Ascending aorta (tissue), 2 donors: ENCODE results near the gene AGPS. TPM values are rescaled to one million over a fixed set of nuclear protein-coding genes. Genes with fewer than 3 reads are reported as not detected.

Source experiments
- DNase-seq, 2 donors: peaks; one replicate each; pipeline ENCODE4 v3.0.0-alpha.2; 2019; ENCODE audit warnings: low spot score in 2 of 2
- H3K27ac ChIP-seq, 2 donors: fragments of 200-600 bp; sonication (generic); one replicate each; pipeline ENCODE4 v1.5.1; 2016 to 2017; ENCODE audit warnings: mild to moderate bottlenecking in 1 of 2
- H3K27me3 ChIP-seq: fragments of 200-600 bp; sonication (generic); one replicate; pipeline ENCODE4 v1.5.1; 2017
- H3K36me3 ChIP-seq, 2 donors: fragments of 200-600 bp; sonication (generic); one replicate each; pipeline ENCODE4 v1.5.1; 2016
- H3K4me1 ChIP-seq, 2 donors: fragments of 200-600 bp; sonication (generic); one replicate each; pipeline ENCODE4 v1.5.1; 2016 to 2017; ENCODE audit warnings: mild to moderate bottlenecking in 1 of 2
- H3K4me3 ChIP-seq, 2 donors: fragments of 200-600 bp; sonication (generic); one replicate each; pipeline ENCODE4 v1.5.1; 2016 to 2017; ENCODE audit warnings: mild to moderate bottlenecking in 1 of 2
- H3K9me3 ChIP-seq, 2 donors: fragments of 200-600 bp; sonication (generic); one replicate each; pipeline ENCODE4 v1.5.1; 2016
- intact Hi-C: fragments of 100-400 bp; cut with DNase I; formaldehyde crosslinking; loops from one replicate; pipeline ENCODE4 v1.15.1; 2023
- total RNA-seq: library from RNA; depleted of rRNA; stranded (reverse); fragments of >200 nt; gene quantifications from one replicate; pipeline ENCODE4 v1.1.0, GENCODE V29; 2016
- TF ChIP-seq, protein P1 (sequence below), 3 experiments: fragments of 200-600 bp in 2 of 3; fragments of 450-650 bp in 1 of 3; sonication (generic) in 2 of 3; IDR thresholded peaks; one replicate each; pipeline ENCODE4 v1.5.1; 2016 to 2019; ENCODE audit warnings: antibody characterized with exemption in 3 of 3, mild to moderate bottlenecking in 1 of 3, moderate library complexity in 1 of 3

The AGPS gene
- total RNA-seq, 1 donor from 2014 or later, result 15.9 TPM

DNA sequence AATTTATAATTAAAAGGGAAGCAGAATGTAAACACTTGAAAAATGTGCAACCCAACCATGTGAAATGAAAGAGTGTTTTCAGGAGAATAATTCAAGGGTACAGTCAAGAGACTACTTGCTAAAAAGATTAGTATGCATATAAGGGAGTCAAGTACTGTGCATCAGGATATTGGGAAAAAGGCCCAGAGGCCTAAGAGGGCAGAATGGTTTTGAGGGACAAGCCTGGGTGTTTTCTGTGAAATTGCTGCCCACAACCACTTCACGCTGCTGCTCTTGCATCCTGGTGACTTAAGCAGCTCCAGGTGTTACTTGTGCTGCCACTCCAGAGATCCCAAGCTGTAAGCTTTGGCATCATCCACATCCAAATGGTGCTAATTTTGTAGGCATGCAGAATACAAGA, 165.2 kb downstream of the AGPS start:
- TF ChIP-seq, protein P1, sequence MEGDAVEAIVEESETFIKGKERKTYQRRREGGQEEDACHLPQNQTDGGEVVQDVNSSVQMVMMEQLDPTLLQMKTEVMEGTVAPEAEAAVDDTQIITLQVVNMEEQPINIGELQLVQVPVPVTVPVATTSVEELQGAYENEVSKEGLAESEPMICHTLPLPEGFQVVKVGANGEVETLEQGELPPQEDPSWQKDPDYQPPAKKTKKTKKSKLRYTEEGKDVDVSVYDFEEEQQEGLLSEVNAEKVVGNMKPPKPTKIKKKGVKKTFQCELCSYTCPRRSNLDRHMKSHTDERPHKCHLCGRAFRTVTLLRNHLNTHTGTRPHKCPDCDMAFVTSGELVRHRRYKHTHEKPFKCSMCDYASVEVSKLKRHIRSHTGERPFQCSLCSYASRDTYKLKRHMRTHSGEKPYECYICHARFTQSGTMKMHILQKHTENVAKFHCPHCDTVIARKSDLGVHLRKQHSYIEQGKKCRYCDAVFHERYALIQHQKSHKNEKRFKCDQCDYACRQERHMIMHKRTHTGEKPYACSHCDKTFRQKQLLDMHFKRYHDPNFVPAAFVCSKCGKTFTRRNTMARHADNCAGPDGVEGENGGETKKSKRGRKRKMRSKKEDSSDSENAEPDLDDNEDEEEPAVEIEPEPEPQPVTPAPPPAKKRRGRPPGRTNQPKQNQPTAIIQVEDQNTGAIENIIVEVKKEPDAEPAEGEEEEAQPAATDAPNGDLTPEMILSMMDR (IDR thresholded peaks at IDR 0.05), result no peak
- no peak for DNase-seq
- H3K4me3 ChIP-seq, result no peak overlapping the region
- H3K4me1 ChIP-seq, result no peaks in the 10 kb centered on the region
- no peak overlapping the region for H3K27ac ChIP-seq
- intact Hi-C loops, result no loop called here
- H3K9me3 ChIP-seq, result no peaks in the 10 kb centered on the region
- H3K27me3 ChIP-seq, result no peaks in the 10 kb centered on the region
- no peaks in the 10 kb centered on the region for H3K36me3 ChIP-seq

DNA sequence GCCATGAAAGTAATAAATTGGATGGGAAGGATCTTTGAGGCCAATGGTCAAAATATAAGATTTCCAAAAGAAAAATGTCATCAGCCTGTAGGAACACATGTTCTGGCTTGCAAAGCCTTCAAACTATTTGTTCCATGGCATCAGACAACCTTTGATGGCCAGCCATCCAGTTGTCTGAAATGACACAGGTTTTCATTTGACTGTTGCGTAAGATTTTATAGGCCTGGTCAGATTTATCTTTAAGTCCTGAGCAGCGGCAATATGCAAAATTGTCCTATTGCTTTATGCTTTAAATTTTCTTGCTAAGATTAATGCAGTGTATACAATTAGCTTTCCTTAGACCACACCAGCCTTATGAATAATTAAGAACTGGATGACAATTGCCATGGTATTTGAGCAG, 167.1 kb downstream of the AGPS start:
- H3K9me3 ChIP-seq, result no peaks in the 10 kb centered on the region
- intact Hi-C loops, result no loop called here
- H3K27me3 ChIP-seq, result no peaks in the 10 kb centered on the region
- no peaks in the 10 kb centered on the region for H3K36me3 ChIP-seq
- no peaks in the 10 kb centered on the region for H3K4me1 ChIP-seq
- H3K4me3 ChIP-seq, result no peak overlapping the region
- no peak overlapping the region for H3K27ac ChIP-seq
- no peak for DNase-seq
- TF ChIP-seq, protein P1 (IDR thresholded peaks at IDR 0.05), result no peak

DNA sequence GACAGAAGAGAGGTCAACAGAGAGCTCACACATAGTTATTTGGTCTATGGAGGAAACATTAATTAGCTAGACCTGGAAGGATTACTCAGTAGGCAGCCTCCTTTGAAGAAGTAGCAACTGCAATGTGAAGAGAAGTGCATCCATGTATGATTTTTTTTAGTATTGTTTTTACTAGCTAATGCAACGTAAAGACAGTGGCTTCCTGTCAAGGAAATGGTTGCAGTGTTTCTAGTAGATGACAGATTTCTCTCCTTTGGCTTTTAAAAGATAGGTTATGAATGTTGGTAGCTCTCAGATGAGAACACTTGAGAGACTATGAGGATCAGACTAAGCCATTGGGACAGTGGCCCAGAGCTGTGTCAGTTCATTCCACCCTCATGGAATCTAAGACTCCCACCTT, 175.8 kb downstream of the AGPS start:
- Histone ChIP-seq H3K36me3 (no peaks in the 10 kb centered on the region), H3K9me3 (no peaks in the 10 kb centered on the region), H3K27ac (no peak overlapping the region), H3K27me3 (no peaks in the 10 kb centered on the region), H3K4me1 (no peaks in the 10 kb centered on the region), H3K4me3 (no peak overlapping the region)
- intact Hi-C loops, result no loop called here
- DNase-seq, result no peak
- TF ChIP-seq, protein P1 (IDR thresholded peaks at IDR 0.05), result no peak

DNA sequence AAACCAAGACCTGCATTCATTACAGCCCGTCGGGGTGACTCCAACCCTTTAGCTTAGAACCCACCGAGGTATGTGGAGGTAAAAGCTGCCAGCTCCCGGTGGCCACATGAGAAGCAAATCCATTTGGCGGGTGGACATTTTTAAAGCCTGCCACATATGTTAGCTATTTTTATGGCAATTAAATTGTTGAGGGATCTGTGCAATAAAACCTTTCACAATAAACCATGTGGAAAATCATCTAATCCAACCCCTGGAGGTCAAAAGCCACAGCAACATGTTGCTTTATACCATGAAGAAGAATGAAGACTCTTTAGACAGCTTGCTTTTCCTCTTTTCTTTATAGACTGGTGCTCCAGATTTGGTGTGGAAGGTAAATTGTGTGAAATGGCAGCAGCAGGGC, 176.3 kb downstream of the AGPS start:
- H3K36me3 ChIP-seq, result no peaks in the 10 kb centered on the region
- no peak for DNase-seq
- H3K9me3 ChIP-seq, result no peaks in the 10 kb centered on the region
- H3K27me3 ChIP-seq, result no peaks in the 10 kb centered on the region
- intact Hi-C loops, result no loop called here
- H3K27ac ChIP-seq, result no peak overlapping the region
- H3K4me1 ChIP-seq, result no peaks in the 10 kb centered on the region
- TF ChIP-seq, protein P1 (IDR thresholded peaks at IDR 0.05), result no peak
- H3K4me3 ChIP-seq, result no peak overlapping the region

DNA sequence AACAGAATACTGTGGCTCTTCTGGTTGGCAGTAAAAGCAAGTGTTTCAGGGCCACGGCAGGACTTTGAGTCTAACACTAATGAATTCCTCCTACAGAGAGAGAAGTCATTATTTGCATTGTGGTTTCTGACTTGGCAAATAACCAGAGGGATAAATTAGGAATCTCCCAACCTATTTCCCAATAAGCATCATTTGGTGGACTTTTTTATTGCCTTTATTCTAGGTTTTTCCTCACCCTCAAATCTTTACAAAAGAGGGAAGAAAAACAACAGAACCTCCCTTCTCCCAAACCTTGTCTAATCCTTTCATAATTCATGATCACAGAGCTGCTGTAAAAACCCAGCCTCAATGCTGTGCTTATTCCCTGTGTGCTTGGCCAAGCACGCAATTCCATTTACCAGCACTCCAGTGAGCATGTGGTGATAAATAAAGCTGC, 179.7 kb downstream of the AGPS start:
- no peak for DNase-seq
- H3K27me3 ChIP-seq, result no peaks in the 10 kb centered on the region
- no peaks in the 10 kb centered on the region for H3K36me3 ChIP-seq
- no peaks in the 10 kb centered on the region for H3K4me1 ChIP-seq
- intact Hi-C loops, result no loop called here
- no peak overlapping the region for H3K4me3 ChIP-seq
- TF ChIP-seq, protein P1 (IDR thresholded peaks at IDR 0.05), result no peak
- no peaks in the 10 kb centered on the region for H3K9me3 ChIP-seq
- H3K27ac ChIP-seq, result no peak overlapping the region

DNA sequence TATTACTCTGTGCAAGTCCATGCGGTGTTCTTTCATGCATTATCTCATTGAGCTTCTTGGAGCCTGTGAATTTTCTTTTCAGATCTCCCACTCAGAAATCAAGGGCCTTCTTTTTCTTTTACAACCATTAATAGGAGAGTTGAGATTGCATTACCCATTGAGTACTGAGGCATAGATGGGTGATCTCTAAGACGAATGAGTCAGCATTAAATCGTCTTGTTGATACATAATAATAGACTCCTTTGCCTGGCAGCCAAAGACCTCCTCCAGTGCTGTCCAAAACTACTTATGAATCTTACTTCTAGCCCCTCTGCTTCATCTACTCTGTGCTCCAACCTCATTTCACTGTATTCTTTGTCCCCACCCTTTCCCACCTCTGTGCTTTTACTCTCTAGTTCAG, 180.5 kb downstream of the AGPS start:
- Histone ChIP-seq H3K36me3 (no peaks in the 10 kb centered on the region), H3K27me3 (no peaks in the 10 kb centered on the region), H3K4me3 (no peak overlapping the region), H3K27ac (no peak overlapping the region), H3K9me3 (no peaks in the 10 kb centered on the region), H3K4me1 (no peaks in the 10 kb centered on the region)
- intact Hi-C loops, result no loop called here
- DNase-seq, result no peak
- TF ChIP-seq, protein P1 (IDR thresholded peaks at IDR 0.05), result no peak
